Measurements from ENCODE around the gene FAM174B. TPM values are rescaled to one million over a fixed set of nuclear protein-coding genes. Genes with fewer than 3 reads are reported as not detected.

The FAM174B gene
- total RNA-seq, 1 donor from 2014 or later: 33.2 TPM

GRCh38 chr15:92653366-92653765 lies 2.2 kb downstream of the FAM174B start:
- peak; percentile 27 for DNase-seq (ENCODE audit: extremely low spot score, unreplicated experiment)
- no peaks in the 10 kb centered on the region for H3K36me3 Mint-ChIP-seq
- H3K9me3 Mint-ChIP-seq: peaks cover 5% of the 10 kb centered on the region
- no peak overlapping the region for H3K27ac Mint-ChIP-seq
- no peak for TF ChIP-seq CTCF (conservative IDR thresholded peaks at IDR 0.05)
- peaks cover 19% of the 10 kb centered on the region for H3K4me1 Mint-ChIP-seq (ENCODE audit: unreplicated experiment)
- peak overlapping the region; percentile 89 for H3K4me3 Mint-ChIP-seq
- H3K27me3 Mint-ChIP-seq: peaks cover 27% of the 10 kb centered on the region

- H3K36me3 Mint-ChIP-seq: no peaks in the 10 kb centered on the region
- peak overlapping the region; percentile 42 for H3K4me3 Mint-ChIP-seq
- peaks cover 27% of the 10 kb centered on the region for H3K27me3 Mint-ChIP-seq
- DNase-seq (ENCODE audit: extremely low spot score, unreplicated experiment): peak; percentile 36
- no peak overlapping the region for H3K27ac Mint-ChIP-seq
- TF ChIP-seq CTCF (conservative IDR thresholded peaks at IDR 0.05): no peak
- peaks cover 23% of the 10 kb centered on the region for H3K4me1 Mint-ChIP-seq (ENCODE audit: unreplicated experiment)
- H3K9me3 Mint-ChIP-seq: peaks cover 9% of the 10 kb centered on the region
These were observed 3.0 kb downstream of the FAM174B start for GRCh38 chr15:92652576-92652966.

- TF ChIP-seq CTCF (conservative IDR thresholded peaks at IDR 0.05): no peak
- peak; percentile 40 for DNase-seq (ENCODE audit: extremely low spot score, unreplicated experiment)
- H3K27ac Mint-ChIP-seq: peak overlapping the region; percentile 40
These were observed 3.5 kb downstream of the FAM174B start for GRCh38 chr15:92651877-92652575.

GRCh38 chr15:92650966-92651365 lies 4.6 kb downstream of the FAM174B start:
- no peak for DNase-seq (ENCODE audit: extremely low spot score, unreplicated experiment)
- Mint-ChIP-seq H3K9me3 (peaks cover 9% of the 10 kb centered on the region), H3K27me3 (peaks cover 16% of the 10 kb centered on the region), H3K36me3 (no peaks in the 10 kb centered on the region), H3K4me1 (ENCODE audit: unreplicated experiment) (peaks cover 20% of the 10 kb centered on the region), H3K27ac (no peak overlapping the region), H3K4me3 (no peak overlapping the region)
- no peak for TF ChIP-seq CTCF (conservative IDR thresholded peaks at IDR 0.05)

More at GRCh38 chr15:92651877-92652575, 3.5 kb downstream of the FAM174B start:
- Mint-ChIP-seq H3K4me1 (ENCODE audit: unreplicated experiment) (peaks cover 23% of the 10 kb centered on the region), H3K36me3 (no peaks in the 10 kb centered on the region), H3K27me3 (peaks cover 24% of the 10 kb centered on the region), H3K4me3 (peak overlapping the region; percentile 42), H3K9me3 (peaks cover 9% of the 10 kb centered on the region)

- H3K4me1 Mint-ChIP-seq (ENCODE audit: unreplicated experiment): peaks cover 21% of the 10 kb centered on the region
- no peak overlapping the region for H3K4me3 Mint-ChIP-seq
- no peaks in the 10 kb centered on the region for H3K36me3 Mint-ChIP-seq
These were observed 5.3 kb downstream of the FAM174B start for GRCh38 chr15:92650256-92650655.

More at GRCh38 chr15:92650256-92650655, 5.3 kb downstream of the FAM174B start:
- Mint-ChIP-seq H3K9me3 (peaks cover 9% of the 10 kb centered on the region), H3K27ac (no peak overlapping the region), H3K27me3 (peaks cover 14% of the 10 kb centered on the region)
- DNase-seq (ENCODE audit: extremely low spot score, unreplicated experiment): no peak
- no peak for TF ChIP-seq CTCF (conservative IDR thresholded peaks at IDR 0.05)

All from type B pancreatic cell (in vitro differentiated cells).